ENCODE measurements around the gene GOLGA6L10.
"Not testable (repeated sequence)": the region's sequence is repeated elsewhere in the genome, so short reads cannot be mapped to it uniquely, and the experiment has no call there.

DNA sequence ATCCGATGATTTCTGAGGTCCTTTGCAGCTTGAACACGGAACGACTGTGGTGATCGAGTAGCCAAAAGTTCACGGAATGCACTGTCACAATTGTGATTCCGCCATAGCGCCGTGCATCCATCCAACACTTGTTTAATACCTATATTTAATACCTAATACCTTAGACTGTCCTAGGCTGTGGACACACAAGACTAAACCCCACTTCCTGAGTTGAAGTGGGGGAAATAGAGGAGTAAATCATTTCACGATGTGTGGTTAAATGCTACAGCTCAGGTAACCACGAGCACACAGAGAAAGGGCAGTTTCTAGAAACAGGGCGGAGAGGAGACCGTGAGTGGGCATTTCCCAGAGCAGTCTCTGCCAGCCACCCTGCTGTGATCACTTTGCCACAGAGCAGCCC lies 5.3 kb upstream of the GOLGA6L10 start:
- not testable (repeated sequence) for TF ChIP-seq CTCF (IDR thresholded peaks at IDR 0.05; ENCODE audit: low read length); EZH2 (optimal IDR thresholded peaks at IDR 0.05; ENCODE audit: low read depth, low read length)

Data from MM.1S (cell line).